ENCODE results near the gene TMX4.

Gene TMX4

DNA sequence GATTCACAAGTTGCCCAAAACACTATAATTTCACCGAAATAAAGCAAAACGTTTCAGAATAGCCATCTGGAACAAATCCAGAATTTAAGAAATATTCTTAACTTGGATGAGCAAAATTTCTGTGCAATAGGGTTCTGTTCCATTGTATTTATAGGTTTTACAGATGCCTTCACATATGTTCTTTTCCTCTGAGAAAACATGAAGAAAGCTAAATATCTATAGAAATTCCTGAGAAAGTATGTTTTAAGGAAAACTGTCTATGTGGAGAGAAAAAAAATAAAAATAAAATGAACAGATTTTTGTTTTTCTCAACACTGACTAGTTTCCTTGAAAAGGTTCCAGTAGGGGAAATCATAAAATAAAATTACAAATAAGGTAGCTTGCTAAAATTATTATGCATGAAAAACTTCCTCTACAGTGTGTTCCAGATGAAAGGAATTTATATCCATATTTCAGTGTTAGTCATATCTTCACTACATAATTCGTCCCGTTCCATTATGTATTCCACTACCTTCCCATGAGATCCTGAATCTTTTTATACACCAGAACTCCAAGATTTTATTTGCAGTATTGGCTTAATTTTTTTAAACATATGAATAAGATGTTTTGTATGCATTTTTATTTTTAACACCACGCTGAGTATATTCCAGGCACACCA is 42.4 kb upstream of the TMX4 start:
- CTCF ChIA-PET: interaction anchor here (0.6 to 0.8 kb wide), 2 partner anchors 10 to 157 kb away, joined by 3 to 4 read pairs; no protein-coding TSS in a partner anchor

DNA sequence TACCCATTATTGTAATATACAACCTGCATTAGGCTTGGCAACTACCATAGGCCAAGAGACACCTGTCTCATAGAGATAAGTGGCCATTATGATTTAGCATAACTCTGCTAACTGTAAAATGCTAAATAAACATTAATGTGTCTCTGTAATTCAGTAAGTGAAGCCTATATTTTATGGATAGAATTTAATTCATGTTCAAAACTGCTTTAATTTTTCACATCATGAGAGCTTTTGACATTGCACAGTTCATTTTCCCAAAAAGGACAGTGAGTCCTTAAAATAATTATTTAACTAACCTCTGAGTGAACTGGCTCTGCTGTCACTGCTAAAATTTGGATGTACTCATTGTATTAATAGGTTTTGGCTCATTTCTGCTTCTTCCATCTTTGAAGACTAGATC is 41.4 kb upstream of the TMX4 start:
- ChIA-PET POLR2A (no interaction called here), CTCF (no interaction called here)
- H3K27ac ChIP-seq (ENCODE audit: extremely low read depth, low read depth, low read length): no peak overlapping the region
- H3K9me3 ChIP-seq (ENCODE audit: control insufficient read depth, insufficient read depth, low read depth, low read length): no peaks in the 10 kb centered on the region
- no peak overlapping the region for H3K4me3 ChIP-seq (ENCODE audit: low read depth, low read length)
- TF ChIP-seq ZNF114 (tag by site-specific recombination; IDR thresholded peaks at IDR 0.05) (no peak), ZNF121 (tag by site-specific recombination; IDR thresholded peaks at IDR 0.05) (no peak), ZNF211 (tag by site-specific recombination; IDR thresholded peaks at IDR 0.05; ENCODE audit: low read depth) (no peak), KLF8 (tag by site-specific recombination; IDR thresholded peaks at IDR 0.05) (no peak), SETDB1 (IDR thresholded peaks at IDR 0.05; ENCODE audit: insufficient read length, low read length) (no peak), SP2 (tag by site-specific recombination; IDR thresholded peaks at IDR 0.05) (no peak), ZNF133 (tag by site-specific recombination; IDR thresholded peaks at IDR 0.05) (no peak), FEZF1 (tag by site-specific recombination; IDR thresholded peaks at IDR 0.05) (no peak), ZNF335 (tag by site-specific recombination; conservative IDR thresholded peaks at IDR 0.05) (no peak), ZNF514 (tag by site-specific recombination; IDR thresholded peaks at IDR 0.05) (no peak), ZNF670 (tag by site-specific recombination; IDR thresholded peaks at IDR 0.05; ENCODE audit: low read depth) (no peak), ZNF202 (tag by site-specific recombination; IDR thresholded peaks at IDR 0.05; ENCODE audit: borderline replicate concordance) (no peak), ZNF175 (tag by site-specific recombination; IDR thresholded peaks at IDR 0.05) (no peak), ZNF830 (tag by site-specific recombination; IDR thresholded peaks at IDR 0.05; ENCODE audit: low read depth) (no peak), ZNF169 (tag by site-specific recombination; IDR thresholded peaks at IDR 0.05) (no peak)
- TF ChIP-seq, protein P1, sequence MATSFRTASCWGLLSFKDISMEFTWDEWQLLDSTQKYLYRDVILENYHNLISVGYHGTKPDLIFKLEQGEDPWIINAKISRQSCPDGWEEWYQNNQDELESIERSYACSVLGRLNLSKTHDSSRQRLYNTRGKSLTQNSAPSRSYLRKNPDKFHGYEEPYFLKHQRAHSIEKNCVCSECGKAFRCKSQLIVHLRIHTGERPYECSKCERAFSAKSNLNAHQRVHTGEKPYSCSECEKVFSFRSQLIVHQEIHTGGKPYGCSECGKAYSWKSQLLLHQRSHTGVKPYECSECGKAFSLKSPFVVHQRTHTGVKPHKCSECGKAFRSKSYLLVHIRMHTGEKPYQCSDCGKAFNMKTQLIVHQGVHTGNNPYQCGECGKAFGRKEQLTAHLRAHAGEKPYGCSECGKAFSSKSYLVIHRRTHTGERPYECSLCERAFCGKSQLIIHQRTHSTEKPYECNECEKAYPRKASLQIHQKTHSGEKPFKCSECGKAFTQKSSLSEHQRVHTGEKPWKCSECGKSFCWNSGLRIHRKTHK (tag by site-specific recombination; IDR thresholded peaks at IDR 0.05): no peak
- TF ChIP-seq, protein P2, sequence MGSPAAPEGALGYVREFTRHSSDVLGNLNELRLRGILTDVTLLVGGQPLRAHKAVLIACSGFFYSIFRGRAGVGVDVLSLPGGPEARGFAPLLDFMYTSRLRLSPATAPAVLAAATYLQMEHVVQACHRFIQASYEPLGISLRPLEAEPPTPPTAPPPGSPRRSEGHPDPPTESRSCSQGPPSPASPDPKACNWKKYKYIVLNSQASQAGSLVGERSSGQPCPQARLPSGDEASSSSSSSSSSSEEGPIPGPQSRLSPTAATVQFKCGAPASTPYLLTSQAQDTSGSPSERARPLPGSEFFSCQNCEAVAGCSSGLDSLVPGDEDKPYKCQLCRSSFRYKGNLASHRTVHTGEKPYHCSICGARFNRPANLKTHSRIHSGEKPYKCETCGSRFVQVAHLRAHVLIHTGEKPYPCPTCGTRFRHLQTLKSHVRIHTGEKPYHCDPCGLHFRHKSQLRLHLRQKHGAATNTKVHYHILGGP (tag by site-specific recombination; IDR thresholded peaks at IDR 0.05): no peak
- no peaks in the 10 kb centered on the region for H3K36me3 ChIP-seq (ENCODE audit: control insufficient read depth in 2 of 2, insufficient read depth in 1 of 2, low read length in 2 of 2)
- no peaks in the 10 kb centered on the region for H3K4me1 ChIP-seq (ENCODE audit: control insufficient read depth, insufficient read depth, low read length)

More for the DNA sequence above, 42.4 kb upstream of the TMX4 start:
- POLR2A ChIA-PET: no interaction called here
- Histone ChIP-seq H3K27ac (ENCODE audit: extremely low read depth, low read depth, low read length) (no peak overlapping the region), H3K36me3 (ENCODE audit: control insufficient read depth in 2 of 2, insufficient read depth in 1 of 2, low read length in 2 of 2) (no peaks in the 10 kb centered on the region), H3K4me1 (ENCODE audit: control insufficient read depth, insufficient read depth, low read length) (no peaks in the 10 kb centered on the region), H3K9me3 (ENCODE audit: control insufficient read depth, insufficient read depth, low read depth, low read length) (no peaks in the 10 kb centered on the region), H3K4me3 (ENCODE audit: low read depth, low read length) (no peak overlapping the region)
- no peak for TF ChIP-seq ZNF621 (tag by site-specific recombination; IDR thresholded peaks at IDR 0.05)
- no peak for TF ChIP-seq ZXDB (tag by site-specific recombination; IDR thresholded peaks at IDR 0.05)
- TF ChIP-seq ZNF670 (tag by site-specific recombination; IDR thresholded peaks at IDR 0.05; ENCODE audit: low read depth): no peak
- no peak for TF ChIP-seq ZNF133 (tag by site-specific recombination; IDR thresholded peaks at IDR 0.05)
- TF ChIP-seq ZNF366 (tag by site-specific recombination; conservative IDR thresholded peaks at IDR 0.05): no peak
- TF ChIP-seq, protein P3, sequence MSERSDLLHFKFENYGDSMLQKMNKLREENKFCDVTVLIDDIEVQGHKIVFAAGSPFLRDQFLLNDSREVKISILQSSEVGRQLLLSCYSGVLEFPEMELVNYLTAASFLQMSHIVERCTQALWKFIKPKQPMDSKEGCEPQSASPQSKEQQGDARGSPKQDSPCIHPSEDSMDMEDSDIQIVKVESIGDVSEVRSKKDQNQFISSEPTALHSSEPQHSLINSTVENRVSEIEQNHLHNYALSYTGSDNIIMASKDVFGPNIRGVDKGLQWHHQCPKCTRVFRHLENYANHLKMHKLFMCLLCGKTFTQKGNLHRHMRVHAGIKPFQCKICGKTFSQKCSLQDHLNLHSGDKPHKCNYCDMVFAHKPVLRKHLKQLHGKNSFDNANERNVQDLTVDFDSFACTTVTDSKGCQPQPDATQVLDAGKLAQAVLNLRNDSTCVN (tag by site-specific recombination; optimal IDR thresholded peaks at IDR 0.05): no peak
- no peak for TF ChIP-seq ZNF776 (tag by site-specific recombination; IDR thresholded peaks at IDR 0.05; ENCODE audit: borderline replicate concordance)
- TF ChIP-seq, protein P4, sequence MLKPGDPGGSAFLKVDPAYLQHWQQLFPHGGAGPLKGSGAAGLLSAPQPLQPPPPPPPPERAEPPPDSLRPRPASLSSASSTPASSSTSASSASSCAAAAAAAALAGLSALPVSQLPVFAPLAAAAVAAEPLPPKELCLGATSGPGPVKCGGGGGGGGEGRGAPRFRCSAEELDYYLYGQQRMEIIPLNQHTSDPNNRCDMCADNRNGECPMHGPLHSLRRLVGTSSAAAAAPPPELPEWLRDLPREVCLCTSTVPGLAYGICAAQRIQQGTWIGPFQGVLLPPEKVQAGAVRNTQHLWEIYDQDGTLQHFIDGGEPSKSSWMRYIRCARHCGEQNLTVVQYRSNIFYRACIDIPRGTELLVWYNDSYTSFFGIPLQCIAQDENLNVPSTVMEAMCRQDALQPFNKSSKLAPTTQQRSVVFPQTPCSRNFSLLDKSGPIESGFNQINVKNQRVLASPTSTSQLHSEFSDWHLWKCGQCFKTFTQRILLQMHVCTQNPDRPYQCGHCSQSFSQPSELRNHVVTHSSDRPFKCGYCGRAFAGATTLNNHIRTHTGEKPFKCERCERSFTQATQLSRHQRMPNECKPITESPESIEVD (tag by site-specific recombination; IDR thresholded peaks at IDR 0.05): no peak
- no peak for TF ChIP-seq ZNF302 (tag by site-specific recombination; IDR thresholded peaks at IDR 0.05; ENCODE audit: low read depth)
- no peak for TF ChIP-seq ZNF112 (tag by site-specific recombination; IDR thresholded peaks at IDR 0.05)

Measured in HEK293 (cell line).